Keratinocyte (primary cell): Measurements from ENCODE around the gene RHBDF1. TPM values are rescaled to one million over a fixed set of nuclear protein-coding genes. Genes with fewer than 3 reads are reported as not detected.

Source experiments
- DNase-seq: peaks from one replicate; pipeline ENCODE4 v3.0.0-alpha.2; 2011; ENCODE audit warnings: low read depth, missing footprints, low spot score
- FAIRE-seq: peaks from 2 replicates; lab custom pipeline; 2011; peaks lifted over from hg19 to GRCh38; lab: Jason Lieb, UNC
- H2AFZ ChIP-seq: 2 replicates; pipeline ENCODE4 v1.6.0; 2012; ENCODE audit warnings: low read length, control low read depth, inconsistent platforms; ENCODE audit not compliant: control insufficient read depth
- H3K27ac ChIP-seq: 2 replicates; pipeline ENCODE4 v1.5.1; 2011; ENCODE audit warnings: low read length; ENCODE audit not compliant: control insufficient read depth, insufficient read depth
- H3K27me3 ChIP-seq: 3 replicates; pipeline ENCODE4 v1.6.0; 2011; ENCODE audit warnings: low read length; ENCODE audit not compliant: control insufficient read depth, insufficient read depth; ENCODE audit errors: extremely low read depth
- H3K36me3 ChIP-seq, 2 experiments: 2 replicates in 1 of 2; 3 replicates in 1 of 2; pipeline ENCODE4 v1.5.1; 2011; ENCODE audit warnings: low read length in 2 of 2, mild to moderate bottlenecking in 1 of 2; ENCODE audit not compliant: control insufficient read depth in 2 of 2, insufficient read depth in 2 of 2; ENCODE audit errors: extremely low read depth in 1 of 2
- H3K4me1 ChIP-seq: 3 replicates; pipeline ENCODE4 v1.5.1; 2011; ENCODE audit warnings: low read length; ENCODE audit not compliant: control insufficient read depth, insufficient read depth; ENCODE audit errors: extremely low read depth
- H3K4me2 ChIP-seq: 3 replicates; pipeline ENCODE4 v1.6.0; 2011; ENCODE audit warnings: low read depth, low read length; ENCODE audit not compliant: control insufficient read depth, insufficient read depth; ENCODE audit errors: extremely low read depth
- H3K4me3 ChIP-seq, 3 experiments: fragments of 200-600 bp in 1 of 3; sonication (generic) in 1 of 3; 2 replicates in 2 of 3; 3 replicates in 1 of 3; pipeline ENCODE4 v1.5.1; 2011 to 2016; ENCODE audit warnings: low read length in 3 of 3, mild to moderate bottlenecking in 3 of 3, control low read depth in 2 of 3, inconsistent platforms in 1 of 3, low read depth in 1 of 3, mixed read lengths in 1 of 3, mixed run types in 1 of 3, moderate library complexity in 1 of 3; ENCODE audit not compliant: control insufficient read depth in 2 of 3, insufficient read depth in 2 of 3; ENCODE audit errors: extremely low read depth in 1 of 3
- H3K79me2 ChIP-seq: 2 replicates; pipeline ENCODE4 v1.6.0; 2012; ENCODE audit warnings: low read length; ENCODE audit not compliant: control insufficient read depth, insufficient read depth
- H3K9ac ChIP-seq: 3 replicates; pipeline ENCODE4 v1.6.0; 2011; ENCODE audit warnings: low read length; ENCODE audit not compliant: control insufficient read depth, insufficient read depth; ENCODE audit errors: extremely low read depth
- H3K9me1 ChIP-seq: 3 replicates; pipeline ENCODE4 v1.6.0; 2011; ENCODE audit warnings: low read length; ENCODE audit not compliant: control insufficient read depth, insufficient read depth; ENCODE audit errors: extremely low read depth
- H3K9me3 ChIP-seq: 2 replicates; pipeline ENCODE4 v1.5.1; 2012; ENCODE audit warnings: low read depth, low read length; ENCODE audit not compliant: control insufficient read depth
- H4K20me1 ChIP-seq: 3 replicates; pipeline ENCODE4 v1.6.0; 2011; ENCODE audit warnings: low read length; ENCODE audit not compliant: control insufficient read depth, insufficient read depth; ENCODE audit errors: extremely low read depth
- EZH2 ChIP-seq: IDR thresholded peaks from one replicate; pipeline ENCODE4 v1.6.1; 2012; ENCODE audit warnings: inconsistent platforms, mild to moderate bottlenecking, low read length, moderate library complexity
- dilution Hi-C: fragments of 300-500 bp; cut with MboI; formaldehyde crosslinking; loops from one replicate; pipeline ENCODE4 v1.7.0; 2020; ENCODE audit warnings: low sequenced_read_pairs; ENCODE audit not compliant: extremely low pct_ligation_motif_present
- polyA plus RNA-seq, 5 experiments: library from polyadenylated mRNA; depleted of rRNA in 3 of 5; stranded (reverse) in 3 of 5; stranded (forward) in 1 of 5; unstranded in 1 of 5; fragments of >200 nt; gene quantifications; 1 replicate in 1 of 5; 2 replicates in 3 of 5; 3 replicates in 1 of 5; pipeline versions ENCODE4 v1.2.1 to v1.2.3, GENCODE V29; 2011 to 2012; ENCODE audit warnings: missing spikeins in 2 of 5, low read depth in 1 of 5, low replicate concordance in 1 of 5
- TF ChIP-seq, protein P1 (sequence below), 3 experiments: IDR thresholded peaks in 1 of 3; conservative IDR thresholded peaks in 1 of 3; optimal IDR thresholded peaks in 1 of 3; 2 replicates in 2 of 3; 3 replicates in 1 of 3; pipeline versions ENCODE3 to v1.5.1; 2011; ENCODE audit warnings: low read length in 3 of 3, mild to moderate bottlenecking in 3 of 3, moderate library complexity in 2 of 3, control low read depth in 1 of 3, inconsistent platforms in 1 of 3; ENCODE audit not compliant: insufficient read depth in 2 of 3; ENCODE audit errors: extremely low read depth in 1 of 3

RHBDF1 gene
- polyA plus RNA-seq, 1 donor (not counting 4 experiments of a cell fraction or from before 2014, with no cell fraction given): 20.4 TPM

- Histone ChIP-seq H3K27ac (no peak overlapping the region), H3K27me3 (no peaks in the 10 kb centered on the region), H3K79me2 (no peaks in the 10 kb centered on the region), H3K36me3 (peaks cover 17 to 40% of the 10 kb centered on the region in 2 experiments), H3K9ac (no peak overlapping the region), H2AFZ (no peak overlapping the region), H4K20me1 (peaks cover 4% of the 10 kb centered on the region), H3K4me1 (peaks cover 12% of the 10 kb centered on the region), H3K4me2 (no peak overlapping the region), H3K4me3 (no peak overlapping the region), H3K9me1 (peaks cover 5% of the 10 kb centered on the region), H3K9me3 (no peaks in the 10 kb centered on the region)
- TF ChIP-seq EZH2: no peak
- TF ChIP-seq, protein P1, sequence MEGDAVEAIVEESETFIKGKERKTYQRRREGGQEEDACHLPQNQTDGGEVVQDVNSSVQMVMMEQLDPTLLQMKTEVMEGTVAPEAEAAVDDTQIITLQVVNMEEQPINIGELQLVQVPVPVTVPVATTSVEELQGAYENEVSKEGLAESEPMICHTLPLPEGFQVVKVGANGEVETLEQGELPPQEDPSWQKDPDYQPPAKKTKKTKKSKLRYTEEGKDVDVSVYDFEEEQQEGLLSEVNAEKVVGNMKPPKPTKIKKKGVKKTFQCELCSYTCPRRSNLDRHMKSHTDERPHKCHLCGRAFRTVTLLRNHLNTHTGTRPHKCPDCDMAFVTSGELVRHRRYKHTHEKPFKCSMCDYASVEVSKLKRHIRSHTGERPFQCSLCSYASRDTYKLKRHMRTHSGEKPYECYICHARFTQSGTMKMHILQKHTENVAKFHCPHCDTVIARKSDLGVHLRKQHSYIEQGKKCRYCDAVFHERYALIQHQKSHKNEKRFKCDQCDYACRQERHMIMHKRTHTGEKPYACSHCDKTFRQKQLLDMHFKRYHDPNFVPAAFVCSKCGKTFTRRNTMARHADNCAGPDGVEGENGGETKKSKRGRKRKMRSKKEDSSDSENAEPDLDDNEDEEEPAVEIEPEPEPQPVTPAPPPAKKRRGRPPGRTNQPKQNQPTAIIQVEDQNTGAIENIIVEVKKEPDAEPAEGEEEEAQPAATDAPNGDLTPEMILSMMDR (optimal IDR thresholded peaks at IDR 0.05 in 1 of 3, IDR thresholded peaks at IDR 0.05 in 1 of 3, conservative IDR thresholded peaks at IDR 0.05 in 1 of 3; ENCODE audit: extremely low read depth in 1 of 3, insufficient read depth in 2 of 3, low read length in 3 of 3): no peak
- DNase-seq: no peak
- dilution Hi-C loops: no loop called here
- no peak for FAIRE-seq
Measured at GRCh38 chr16:112153-112840, 39.9 kb upstream of the RHBDF1 start.

GRCh38 chr16:106623-107324, 34.3 kb upstream of the RHBDF1 start:
- H2AFZ ChIP-seq: no peak overlapping the region
- H3K9me1 ChIP-seq: no peaks in the 10 kb centered on the region
- H3K79me2 ChIP-seq: no peaks in the 10 kb centered on the region
- H4K20me1 ChIP-seq: peaks cover 4% of the 10 kb centered on the region
- TF ChIP-seq, protein P1 (optimal IDR thresholded peaks at IDR 0.05 in 1 of 3, IDR thresholded peaks at IDR 0.05 in 1 of 3, conservative IDR thresholded peaks at IDR 0.05 in 1 of 3; ENCODE audit: extremely low read depth in 1 of 3, insufficient read depth in 2 of 3, low read length in 3 of 3): peak; percentile 84 to 91 (median 85)
- no peak for TF ChIP-seq EZH2
- no peak overlapping the region for H3K4me3 ChIP-seq
- no peak overlapping the region for H3K27ac ChIP-seq
- no peaks in the 10 kb centered on the region for H3K9me3 ChIP-seq
- no peaks in the 10 kb centered on the region for H3K4me1 ChIP-seq
- H3K9ac ChIP-seq: no peak overlapping the region
- dilution Hi-C loops: no loop called here
- peak; percentile 85 for FAIRE-seq
- DNase-seq: no peak
- H3K27me3 ChIP-seq: no peaks in the 10 kb centered on the region
- no peak overlapping the region for H3K4me2 ChIP-seq
- peaks cover 30 to 33% of the 10 kb centered on the region in 2 experiments for H3K36me3 ChIP-seq
